CD1c-positive myeloid dendritic cell (primary cell): ENCODE results near the gene DYNC2H1.
"Not testable (repeated sequence)": the region's sequence is repeated elsewhere in the genome, so short reads cannot be mapped to it uniquely, and the experiment has no call there.

Source experiments
- DNase-seq: peaks from one replicate; pipeline ENCODE4 v3.0.0-alpha.2; 2016; ENCODE audit errors: extremely low spot score

The DYNC2H1 gene

GRCh38 chr11:103141986-103142385, 32.8 kb downstream of the DYNC2H1 start:
- not testable (repeated sequence) for DNase-seq

GRCh38 chr11:103147627-103148026, 38.4 kb downstream of the DYNC2H1 start:
- no peak for DNase-seq

GRCh38 chr11:103157542-103157941, 48.3 kb downstream of the DYNC2H1 start:
- DNase-seq = no peak

- no peak for DNase-seq
Measured at GRCh38 chr11:103164093-103164796, 55.0 kb downstream of the DYNC2H1 start.

- DNase-seq = no peak
Measured at GRCh38 chr11:103167166-103167565, 57.9 kb downstream of the DYNC2H1 start.

GRCh38 chr11:103170865-103171264, 61.6 kb downstream of the DYNC2H1 start:
- no peak for DNase-seq

- no peak for DNase-seq
Measured at GRCh38 chr11:103175461-103176129, 66.4 kb downstream of the DYNC2H1 start.

- no peak for DNase-seq
Measured at GRCh38 chr11:103183981-103184611, 74.9 kb downstream of the DYNC2H1 start.

GRCh38 chr11:103202048-103202651, 92.9 kb downstream of the DYNC2H1 start:
- DNase-seq = no peak

GRCh38 chr11:103210543-103210942, 101.3 kb downstream of the DYNC2H1 start:
- DNase-seq = no peak

GRCh38 chr11:103215812-103216211, 106.6 kb downstream of the DYNC2H1 start:
- DNase-seq = no peak

- DNase-seq = no peak
Measured at GRCh38 chr11:103220133-103220532, 110.9 kb downstream of the DYNC2H1 start.

GRCh38 chr11:103222806-103223205, 113.6 kb downstream of the DYNC2H1 start:
- DNase-seq = no peak

- DNase-seq = no peak
Measured at GRCh38 chr11:103228807-103229206, 119.6 kb downstream of the DYNC2H1 start.

- no peak for DNase-seq
Measured at GRCh38 chr11:103234974-103235373, 125.7 kb downstream of the DYNC2H1 start.

- no peak for DNase-seq
Measured at GRCh38 chr11:103241574-103241973, 132.3 kb downstream of the DYNC2H1 start.

GRCh38 chr11:103254123-103254522, 144.9 kb downstream of the DYNC2H1 start:
- no peak for DNase-seq

GRCh38 chr11:103257360-103257759, 148.1 kb downstream of the DYNC2H1 start:
- DNase-seq = no peak

- DNase-seq = no peak
Measured at GRCh38 chr11:103266167-103266831, 157.1 kb downstream of the DYNC2H1 start.

GRCh38 chr11:103272876-103273275, 163.7 kb downstream of the DYNC2H1 start:
- no peak for DNase-seq

GRCh38 chr11:103274025-103274424, 164.8 kb downstream of the DYNC2H1 start:
- no peak for DNase-seq

GRCh38 chr11:103279821-103280220, 170.6 kb downstream of the DYNC2H1 start:
- no peak for DNase-seq
